ENCODE results near the gene CD300C.
"Not testable (repeated sequence)": the region's sequence is repeated elsewhere in the genome, so short reads cannot be mapped to it uniquely, and the experiment has no call there.

Gene CD300C

GRCh38 chr17:74531231-74531761 lies 14.6 kb downstream of the CD300C start, which contains the start of gene CD300LB:
Gene CD300LB, minus strand, starts transcription at chr17:74531475. Its CDS starts 125 bp downstream, at chr17:74531350.
- DNase-seq (ENCODE audit: low read depth) = no peak

- DNase-seq (ENCODE audit: low read depth) = no peak
Observed at GRCh38 chr17:74530831-74531150, 15.1 kb downstream of the CD300C start.

- no peak for DNase-seq (ENCODE audit: low read depth)
Observed at GRCh38 chr17:74529243-74529642, 16.7 kb downstream of the CD300C start.

- DNase-seq (ENCODE audit: low read depth) = no peak
Observed at GRCh38 chr17:74528491-74529199, 17.3 kb downstream of the CD300C start.

- no peak for DNase-seq (ENCODE audit: low read depth)
Observed at GRCh38 chr17:74527756-74528155, 18.2 kb downstream of the CD300C start.

- no peak for DNase-seq (ENCODE audit: low read depth)
Observed at GRCh38 chr17:74527081-74527480, 18.8 kb downstream of the CD300C start.

- no peak for DNase-seq (ENCODE audit: low read depth)
Observed at GRCh38 chr17:74526681-74527080, 19.2 kb downstream of the CD300C start.

- no peak for DNase-seq (ENCODE audit: low read depth)
Observed at GRCh38 chr17:74525781-74526288, 20.1 kb downstream of the CD300C start.

GRCh38 chr17:74525465-74525725 lies 20.5 kb downstream of the CD300C start:
- DNase-seq (ENCODE audit: low read depth) = no peak

- DNase-seq (ENCODE audit: low read depth) = no peak
Observed at GRCh38 chr17:74524653-74525464, 21.1 kb downstream of the CD300C start.

GRCh38 chr17:74523308-74523707 lies 22.6 kb downstream of the CD300C start:
- no peak for DNase-seq (ENCODE audit: low read depth)

GRCh38 chr17:74522381-74523105 lies 23.4 kb downstream of the CD300C start:
- DNase-seq (ENCODE audit: low read depth) = no peak

GRCh38 chr17:74521701-74522201 lies 24.2 kb downstream of the CD300C start:
- no peak for DNase-seq (ENCODE audit: low read depth)

GRCh38 chr17:74520790-74521480 lies 25.0 kb downstream of the CD300C start:
- DNase-seq (ENCODE audit: low read depth) = no peak

GRCh38 chr17:74520016-74520434 lies 25.9 kb downstream of the CD300C start:
- DNase-seq (ENCODE audit: low read depth) = peak; percentile 43

GRCh38 chr17:74518413-74518981 lies 27.4 kb downstream of the CD300C start:
- not testable (repeated sequence) for DNase-seq (ENCODE audit: low read depth)

- DNase-seq (ENCODE audit: low read depth) = no peak
Observed at GRCh38 chr17:74516561-74517328, 29.2 kb downstream of the CD300C start.

- no peak for DNase-seq (ENCODE audit: low read depth)
Observed at GRCh38 chr17:74515941-74516340, 30.0 kb downstream of the CD300C start.

GRCh38 chr17:74514632-74515334 lies 31.1 kb downstream of the CD300C start:
- no peak for DNase-seq (ENCODE audit: low read depth)

Measured in CMK (cell line).